ENCODE results near the gene LOXHD1. TPM values are rescaled to one million over a fixed set of nuclear protein-coding genes. Genes with fewer than 3 reads are reported as not detected.

The LOXHD1 gene
- total and polyA plus RNA-seq, 2 of the 4 experiments (the other 2 are of a cell fraction) = not detected

GRCh38 chr18:46437061-46437460 lies 220.0 kb downstream of the LOXHD1 start:
- H2BK20ac ChIP-seq (ENCODE audit: low read depth, low read length) = no peak overlapping the region
- H3K9me1 ChIP-seq (ENCODE audit: insufficient read depth, low read length) = no peaks in the 10 kb centered on the region
- H2BK5ac ChIP-seq (ENCODE audit: low read depth, low read length, poor library complexity, severe bottlenecking) = no peak overlapping the region
- H3K14ac ChIP-seq (replicated peaks; ENCODE audit: low read depth, low read length) = no peak overlapping the region
- POLR2A ChIA-PET (ENCODE audit: unreplicated experiment) = no interaction called here
- H3K4me1 ChIP-seq (ENCODE audit: control insufficient read depth, insufficient read depth, low read length) = no peaks in the 10 kb centered on the region
- no peak overlapping the region for H4K91ac ChIP-seq (ENCODE audit: insufficient read depth, low read depth, low read length)
- H3K79me1 ChIP-seq (ENCODE audit: low read depth in 1 of 2, low read length in 2 of 2) = no peaks in the 10 kb centered on the region
- H3K27me3 ChIP-seq (ENCODE audit: control insufficient read depth, insufficient read depth, low read length) = no peaks in the 10 kb centered on the region
- CTCF ChIA-PET = no interaction called here
- no peak overlapping the region for H4K5ac ChIP-seq (ENCODE audit: low read depth, low read length)
- in situ Hi-C loops (cut with MboI; ENCODE audit: low sequenced_read_pairs) (no loop called here), intact Hi-C loops (cut with micrococcal nuclease) (no loop called here), dilution Hi-C loops (cut with HindIII; ENCODE audit: low sequenced_read_pairs, unreplicated experiment) (no loop called here)
- no peak overlapping the region for H3K4me3 ChIP-seq (ENCODE audit: insufficient read depth, low read depth, low read length)
- no peak overlapping the region for H4K8ac ChIP-seq (ENCODE audit: low read depth in 2 of 2, low read length in 2 of 2)
- no peaks in the 10 kb centered on the region for H4K20me1 ChIP-seq (ENCODE audit: insufficient read depth, low read length)
- no peak for DNase-seq
- H2AK5ac ChIP-seq (ENCODE audit: low read depth, low read length) = no peak overlapping the region
- no peak overlapping the region for H3K4me2 ChIP-seq (ENCODE audit: low read depth, low read length)
- no TSS peak for BruUV-seq (replicated peaks)
- H3K56ac ChIP-seq (ENCODE audit: extremely low read depth, insufficient read depth, low read length) = no peak overlapping the region
- no peak overlapping the region for H3K27ac ChIP-seq (ENCODE audit: insufficient read depth, low read length)
- no peaks in the 10 kb centered on the region for H3K36me3 ChIP-seq (ENCODE audit: control insufficient read depth, insufficient read depth, low read length)
- no peak overlapping the region for H3K23ac ChIP-seq (ENCODE audit: low read depth, low read length)
- no peak for ATAC-seq (ENCODE audit: low read depth)
- no peak overlapping the region for H3K9ac ChIP-seq (ENCODE audit: low read depth, low read length)
- H2BK120ac ChIP-seq (ENCODE audit: low read depth, low read length) = no peak overlapping the region
- H3K18ac ChIP-seq (ENCODE audit: low read depth, low read length) = no peak overlapping the region
- no peak overlapping the region for H3K4ac ChIP-seq (ENCODE audit: low read depth, low read length)
- H2AK9ac ChIP-seq (replicated peaks; ENCODE audit: low read depth, low read length, poor library complexity) = no peak overlapping the region
- H3K9me3 ChIP-seq (ENCODE audit: control insufficient read depth, insufficient read depth, low read length) = no peaks in the 10 kb centered on the region
- TF ChIP-seq BHLHE40 (IDR thresholded peaks at IDR 0.05; ENCODE audit: low read depth, low read length) (no peak), SMC3 (IDR thresholded peaks at IDR 0.05; ENCODE audit: low read depth, low read length) (no peak), MAZ (IDR thresholded peaks at IDR 0.05; ENCODE audit: borderline replicate concordance, low read depth, low read length) (no peak), NFE2L2 (IDR thresholded peaks at IDR 0.05; ENCODE audit: low read depth, low read length) (no peak), RAD21 (IDR thresholded peaks at IDR 0.05; ENCODE audit: low read length) (no peak), CTCF (conservative IDR thresholded peaks at IDR 0.05; ENCODE audit: low read depth, low read length) (no peak), MXI1 (IDR thresholded peaks at IDR 0.05; ENCODE audit: borderline replicate concordance, low read depth, low read length) (no peak), FOS (IDR thresholded peaks at IDR 0.05; ENCODE audit: low read depth, low read length) (no peak), RCOR1 (IDR thresholded peaks at IDR 0.05; ENCODE audit: insufficient replicate concordance, low read length) (no peak)
- WGBS, 2 experiments (ENCODE audit: extremely low coverage in 2 of 2, insufficient read length in 1 of 2) = no CpG with 5 or more reads among the region's 5 CpGs
- H2BK15ac ChIP-seq (ENCODE audit: low read depth, low read length) = no peak overlapping the region
- H2AFZ ChIP-seq (replicated peaks; ENCODE audit: low read length, poor library complexity) = no peak overlapping the region
